HepG2 (cell line): ENCODE results near the gene IFT27. TPM values are rescaled to one million over a fixed set of nuclear protein-coding genes. Genes with fewer than 3 reads are reported as not detected.

Experiments
- ATAC-seq: fragments of 200-7000 bp; cut with Tn5 transposase; 3 replicates; pipeline ENCODE4 v1.9.1; 2020; ENCODE audit warnings: mild to moderate bottlenecking, moderate library complexity
- BruUV-seq: library from RNA; stranded (reverse); fragments of 400-500 nt; replicated peaks from 2 replicates; lab custom pipeline; 2021; lab: Mats Ljungman, UMichigan
- CTCF ChIA-PET: fragments of 300-600 bp; formaldehyde crosslinking; extraction: SDS; loops from one replicate; lab custom pipeline; 2021; ENCODE audit warnings: low total read pairs, inconsistent platforms, low intra/inter-chr PET ratio; lab: Yijun Ruan, JAX
- POLR2A ChIA-PET: fragments of 350-600 bp; sonication (Branson Sonifier 250); formaldehyde crosslinking; loops from one replicate; lab custom pipeline; 2020; ENCODE audit warnings: antibody characterized with exemption, inconsistent platforms; lab: Yijun Ruan, JAX
- DNase-seq: peaks from one replicate; pipeline ENCODE4 v3.0.0-alpha.2; 2015; ENCODE audit warnings: low spot score
- FAIRE-seq: peaks from 3 replicates; lab custom pipeline; 2011; peaks lifted over from hg19 to GRCh38; lab: Jason Lieb, UNC
- H2AFZ ChIP-seq: one replicate; pipeline ENCODE4 v1.6.1; 2011; ENCODE audit warnings: low read length, inconsistent platforms
- H3K27ac ChIP-seq: fragments of 300-600 bp; 3 replicates; pipeline ENCODE4 v1.8.0; 2011; ENCODE audit warnings: mixed run types, mild to moderate bottlenecking, mixed read lengths, low read length, inconsistent platforms; ENCODE audit not compliant: insufficient read depth; ENCODE audit errors: extremely low read length
- H3K27me3 ChIP-seq, 2 experiments: fragments of 200-600 bp in 1 of 2; 2 replicates in 1 of 2; 3 replicates in 1 of 2; pipeline versions ENCODE4 v1.6.0 to v1.8.0; 2011; ENCODE audit warnings: low read length in 2 of 2, mild to moderate bottlenecking in 2 of 2, moderate library complexity in 2 of 2, inconsistent platforms in 1 of 2; ENCODE audit not compliant: insufficient read depth in 2 of 2, control insufficient read depth in 1 of 2
- H3K36me3 ChIP-seq, 2 experiments: fragments of 200-600 bp in 1 of 2; replicated peaks in 1 of 2; 2 replicates in 1 of 2; 3 replicates in 1 of 2; pipeline versions ENCODE4 v1.5.1 to v1.8.0; 2011; ENCODE audit warnings: low read length in 2 of 2, inconsistent platforms in 1 of 2; ENCODE audit not compliant: insufficient read depth in 2 of 2, control insufficient read depth in 1 of 2
- H3K4me1 ChIP-seq: 2 replicates; pipeline ENCODE4 v1.5.1; 2012; ENCODE audit warnings: low read length, inconsistent platforms; ENCODE audit not compliant: insufficient read depth
- H3K4me2 ChIP-seq: 2 replicates; pipeline ENCODE4 v1.6.0; 2011; ENCODE audit warnings: low read depth, low read length, inconsistent platforms
- H3K4me3 ChIP-seq, 3 experiments: fragments of 200-600 bp in 1 of 3; sonication (generic), shearing (Covaris generic) in 1 of 3; replicated peaks in 1 of 3; 2 replicates each; pipeline ENCODE4 v1.5.1; 2011 to 2016; ENCODE audit warnings: low read length in 3 of 3, inconsistent platforms in 2 of 3, low read depth in 2 of 3, mild to moderate bottlenecking in 2 of 3, control low read depth in 1 of 3, mixed read lengths in 1 of 3; ENCODE audit not compliant: insufficient read depth in 1 of 3
- H3K79me2 ChIP-seq: one replicate; pipeline ENCODE4 v1.6.1; 2011; ENCODE audit warnings: low read length, inconsistent platforms; ENCODE audit not compliant: insufficient read depth
- H3K9ac ChIP-seq: 2 replicates; pipeline ENCODE4 v1.6.0; 2011; ENCODE audit warnings: mild to moderate bottlenecking, low read depth, low read length, inconsistent platforms; ENCODE audit not compliant: insufficient read depth
- H3K9me3 ChIP-seq: 2 replicates; pipeline ENCODE4 v1.5.1; 2012; ENCODE audit warnings: mild to moderate bottlenecking, low read length
- H4K20me1 ChIP-seq: 2 replicates; pipeline ENCODE4 v1.6.0; 2011; ENCODE audit warnings: inconsistent platforms, mild to moderate bottlenecking, low read length, moderate library complexity; ENCODE audit not compliant: insufficient read depth
- E2F5 ChIP-seq: sonication (generic); formaldehyde crosslinking; conservative IDR thresholded peaks from 2 replicates; pipeline ENCODE4 v1.4.0; 2020; ENCODE audit warnings: missing genetic modification reagents
- KIAA2018 ChIP-seq: sonication (generic); formaldehyde crosslinking; IDR thresholded peaks from 2 replicates; pipeline ENCODE4 v1.5.0; 2020; ENCODE audit warnings: mild to moderate bottlenecking, missing genetic modification reagents, borderline replicate concordance
- NCOA2 ChIP-seq: sonication (generic); formaldehyde crosslinking; IDR thresholded peaks from 2 replicates; pipeline ENCODE4 v1.8.0; 2022; ENCODE audit warnings: inconsistent platforms
- RARA ChIP-seq: IDR thresholded peaks from 2 replicates; pipeline ENCODE4 v1.6.1; 2016; ENCODE audit warnings: missing genetic modification reagents, missing compliant biosample characterization
- RNF2 ChIP-seq: fragments of 450-650 bp; conservative IDR thresholded peaks from 2 replicates; pipeline ENCODE4 v1.6.1; 2016; ENCODE audit warnings: low read depth
- SALL1 ChIP-seq: sonication (generic); formaldehyde crosslinking; IDR thresholded peaks from 2 replicates; pipeline ENCODE4 v1.8.0; 2022; ENCODE audit warnings: mild to moderate bottlenecking, missing genetic modification reagents
- SNAPC5 ChIP-seq: sonication (generic); formaldehyde crosslinking; IDR thresholded peaks from 2 replicates; pipeline ENCODE4 v1.8.1; 2023; ENCODE audit warnings: mild to moderate bottlenecking, missing genetic modification reagents, borderline replicate concordance
- SSRP1 ChIP-seq: IDR thresholded peaks from 2 replicates; pipeline ENCODE4 v1.6.1; 2016; ENCODE audit warnings: control low read depth
- ZBTB20 ChIP-seq: sonication (generic); formaldehyde crosslinking; IDR thresholded peaks from 2 replicates; pipeline ENCODE4 v1.8.1; 2023; ENCODE audit warnings: missing genetic modification reagents, low read depth, mild to moderate bottlenecking, borderline replicate concordance
- ZNF737 ChIP-seq: sonication (generic); formaldehyde crosslinking; IDR thresholded peaks from 2 replicates; pipeline ENCODE4 v1.5.0; 2020; ENCODE audit warnings: missing genetic modification reagents, mild to moderate bottlenecking, borderline replicate concordance
- ZNF772 ChIP-seq: sonication (generic); formaldehyde crosslinking; IDR thresholded peaks from 2 replicates; pipeline ENCODE4 v1.5.0; 2020; ENCODE audit warnings: mild to moderate bottlenecking, missing genetic modification reagents
- ZZZ3 ChIP-seq: sonication (generic); formaldehyde crosslinking; IDR thresholded peaks from 2 replicates; pipeline ENCODE4 v1.4.0; 2020; ENCODE audit warnings: missing genetic modification reagents, mild to moderate bottlenecking, borderline replicate concordance
- WGBS: methylation state at CpG from one replicate; pipeline ENCODE4 v1.1.6; 2017; ENCODE audit warnings: low lambda C conversion rate; 5-methylcytosine and 5-hydroxymethylcytosine counted together
- in situ Hi-C: cut with HindIII; loops from 2 replicates; pipeline ENCODE4 v1.10.0; 2017; ENCODE audit warnings: low pct_unique_long_range_greater_than_20kb; ENCODE audit not compliant: extremely low pct_ligation_motif_present
- intact Hi-C: fragments of 100-400 bp; cut with micrococcal nuclease; formaldehyde crosslinking; loops from one replicate; pipeline ENCODE4 v1.10.0; 2022; ENCODE audit not compliant: unreplicated experiment
- polyA plus RNA-seq, 8 experiments: library from polyadenylated mRNA; depleted of rRNA in 3 of 8; stranded (reverse) in 7 of 8; unstranded in 1 of 8; fragments of >200 nt; fragmentation: Illumina TruSeq in 4 of 8; extraction: Trizol in 4 of 8; gene quantifications; 2 replicates each; pipeline versions ENCODE4 v1.2.1 to v1.2.3, GENCODE V29; 2011 to 2016; ENCODE audit warnings: low read depth in 4 of 8, missing spikeins in 1 of 8, mixed read lengths in 1 of 8; ENCODE audit not compliant: insufficient read depth in 1 of 8
- total RNA-seq, 5 experiments: library from RNA; depleted of rRNA; stranded (reverse); fragments of >200 nt; fragmentation: Illumina TruSeq; extraction: Trizol; gene quantifications; 2 replicates each; pipeline ENCODE4 v1.2.3, GENCODE V29; 2016; ENCODE audit warnings: low read depth in 1 of 5
- TF ChIP-seq, protein P1 (sequence below): sonication (generic); formaldehyde crosslinking; IDR thresholded peaks from 2 replicates; pipeline ENCODE4 v1.8.0; 2022; ENCODE audit warnings: low read depth, missing genetic modification reagents

IFT27 gene
- total and polyA plus RNA-seq, 2 of the 13 experiments (the other 11 are each of a cell fraction or from before 2014, with no cell fraction given), result 0.25 to 0.33 TPM

- TF ChIP-seq ZBTB20 (CRISPR knock-in tag) (no peak), ZNF737 (CRISPR knock-in tag) (no peak), E2F5 (CRISPR knock-in tag) (no peak), SALL1 (CRISPR knock-in tag) (no peak)
These were observed 49.9 kb downstream of the IFT27 start (continued) for GRCh38 chr22:36726007-36726380.

DNA sequence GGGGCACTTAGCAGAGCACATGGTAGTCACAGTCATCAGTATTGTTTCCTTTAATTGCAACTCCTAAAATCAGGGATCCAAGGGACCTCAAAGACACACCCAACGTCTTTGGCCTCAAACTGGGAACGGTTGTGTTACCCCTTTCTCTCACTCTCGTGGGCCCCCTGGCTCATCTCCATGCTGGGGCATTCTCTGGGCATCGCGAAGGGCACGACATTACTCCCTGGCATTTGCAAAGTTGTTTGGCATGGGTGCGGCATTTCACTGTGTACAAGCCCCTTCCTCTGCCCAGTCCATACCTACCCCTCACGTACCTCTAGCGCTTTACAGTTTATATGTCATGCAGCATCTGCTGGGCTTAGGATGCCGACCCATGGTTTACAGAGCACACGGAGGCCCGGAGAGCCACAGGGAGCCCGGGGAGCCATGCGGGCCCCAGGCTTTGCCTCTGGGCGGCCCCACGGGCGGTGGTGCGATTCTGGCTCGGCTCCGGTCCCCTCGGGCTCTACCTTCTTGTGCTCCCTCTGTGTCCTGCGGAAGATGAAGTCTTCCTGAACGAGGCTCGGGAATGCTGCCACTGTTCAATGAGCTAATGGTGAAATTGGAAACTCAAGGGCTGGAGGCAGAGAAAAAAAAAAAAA is 50.4 kb downstream of the IFT27 start:
- in situ Hi-C loops (no loop called here), intact Hi-C loops (no loop called here)
- peaks cover 1 to 29% of the 10 kb centered on the region in 2 experiments; a peak in 4 of 5 replicates for H3K27me3 ChIP-seq
- H3K36me3 ChIP-seq, result no peaks in the 10 kb centered on the region
- no peak for ATAC-seq
- no peaks in the 10 kb centered on the region for H3K4me1 ChIP-seq
- no peak overlapping the region for H2AFZ ChIP-seq
- ChIA-PET POLR2A (no interaction called here), CTCF (no interaction called here)
- H3K9me3 ChIP-seq, result no peaks in the 10 kb centered on the region
- no peak overlapping the region for H3K27ac ChIP-seq
- H3K9ac ChIP-seq, result no peak overlapping the region
- no TSS peak for BruUV-seq
- H4K20me1 ChIP-seq, result no peaks in the 10 kb centered on the region
- WGBS, result 18% methylated on average over 19 of the region's 24 CpGs
- no peak overlapping the region for H3K4me2 ChIP-seq
- no peak for FAIRE-seq
- no peak overlapping the region for H3K4me3 ChIP-seq
- no peak for DNase-seq
- no peaks in the 10 kb centered on the region for H3K79me2 ChIP-seq
- TF ChIP-seq SSRP1 (CRISPR knock-in tag) (no peak), RARA (CRISPR knock-in tag) (no peak), ZZZ3 (CRISPR knock-in tag) (no peak), KIAA2018 (CRISPR knock-in tag) (no peak), RNF2 (no peak), ZNF772 (CRISPR knock-in tag) (no peak), NCOA2 (CRISPR knock-in tag) (no peak), SNAPC5 (no peak)
- TF ChIP-seq, protein P1, sequence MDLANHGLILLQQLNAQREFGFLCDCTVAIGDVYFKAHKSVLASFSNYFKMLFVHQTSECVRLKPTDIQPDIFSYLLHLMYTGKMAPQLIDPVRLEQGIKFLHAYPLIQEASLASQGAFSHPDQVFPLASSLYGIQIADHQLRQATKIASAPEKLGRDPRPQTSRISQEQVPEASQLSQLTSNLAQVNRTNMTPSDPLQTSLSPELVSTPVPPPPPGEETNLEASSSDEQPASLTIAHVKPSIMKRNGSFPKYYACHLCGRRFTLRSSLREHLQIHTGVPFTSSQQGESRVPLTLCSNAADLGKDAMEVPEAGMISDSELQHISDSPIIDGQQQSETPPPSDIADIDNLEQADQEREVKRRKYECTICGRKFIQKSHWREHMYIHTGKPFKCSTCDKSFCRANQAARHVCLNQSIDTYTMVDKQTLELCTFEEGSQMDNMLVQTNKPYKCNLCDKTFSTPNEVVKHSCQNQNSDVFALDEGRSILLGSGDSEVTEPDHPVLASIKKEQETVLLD (CRISPR knock-in tag), result no peak
